NB4 (cell line): Measurements from ENCODE around the gene LCA5L.

Source experiments
- DNase-seq: peaks from one replicate; pipeline ENCODE4 v3.0.0; 2010; ENCODE audit warnings: low read depth
- H3K4me3 ChIP-seq: one replicate; pipeline ENCODE4 v1.5.1; 2011; ENCODE audit warnings: mild to moderate bottlenecking, low read depth, low read length, moderate library complexity
- MYC ChIP-seq: IDR thresholded peaks from 2 replicates; pipeline ENCODE4 v1.6.1; 2011; ENCODE audit warnings: low read depth, low read length
- POLR2A ChIP-seq: IDR thresholded peaks from 2 replicates; pipeline ENCODE4 v1.6.1; 2011; ENCODE audit warnings: mild to moderate bottlenecking; ENCODE audit not compliant: insufficient read length; ENCODE audit errors: extremely low read depth
- TF ChIP-seq, protein P1 (sequence below): IDR thresholded peaks from one replicate; pipeline ENCODE4 v1.5.1; 2012; ENCODE audit warnings: low read depth, low read length
- TF ChIP-seq, protein P2 (sequence below): IDR thresholded peaks from 2 replicates; pipeline ENCODE4 v1.6.1; 2011; ENCODE audit warnings: low read depth, low read length

LCA5L gene

DNA sequence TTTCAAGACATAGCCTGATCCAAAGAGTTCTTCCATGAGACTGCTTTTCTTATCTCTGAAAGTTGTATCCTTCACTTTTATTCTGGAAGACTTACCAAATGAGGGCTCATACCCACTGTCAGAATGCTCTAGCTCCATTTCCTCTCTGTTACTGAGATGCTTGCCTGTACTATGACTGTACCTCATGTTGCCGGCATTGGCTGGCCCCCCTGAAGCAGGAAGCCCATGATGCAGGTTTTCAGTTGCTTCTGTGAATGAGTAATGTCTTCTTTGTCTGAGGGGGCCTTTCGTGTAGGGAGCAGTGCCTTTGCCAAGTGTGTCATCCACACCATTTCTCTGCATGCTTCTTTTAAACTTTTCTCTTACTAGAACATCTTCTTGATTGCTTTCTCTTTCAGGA, 39.5 kb downstream of the LCA5L start:
- no peak for DNase-seq
- TF ChIP-seq POLR2A (no peak), MYC (no peak)
- TF ChIP-seq, protein P1, sequence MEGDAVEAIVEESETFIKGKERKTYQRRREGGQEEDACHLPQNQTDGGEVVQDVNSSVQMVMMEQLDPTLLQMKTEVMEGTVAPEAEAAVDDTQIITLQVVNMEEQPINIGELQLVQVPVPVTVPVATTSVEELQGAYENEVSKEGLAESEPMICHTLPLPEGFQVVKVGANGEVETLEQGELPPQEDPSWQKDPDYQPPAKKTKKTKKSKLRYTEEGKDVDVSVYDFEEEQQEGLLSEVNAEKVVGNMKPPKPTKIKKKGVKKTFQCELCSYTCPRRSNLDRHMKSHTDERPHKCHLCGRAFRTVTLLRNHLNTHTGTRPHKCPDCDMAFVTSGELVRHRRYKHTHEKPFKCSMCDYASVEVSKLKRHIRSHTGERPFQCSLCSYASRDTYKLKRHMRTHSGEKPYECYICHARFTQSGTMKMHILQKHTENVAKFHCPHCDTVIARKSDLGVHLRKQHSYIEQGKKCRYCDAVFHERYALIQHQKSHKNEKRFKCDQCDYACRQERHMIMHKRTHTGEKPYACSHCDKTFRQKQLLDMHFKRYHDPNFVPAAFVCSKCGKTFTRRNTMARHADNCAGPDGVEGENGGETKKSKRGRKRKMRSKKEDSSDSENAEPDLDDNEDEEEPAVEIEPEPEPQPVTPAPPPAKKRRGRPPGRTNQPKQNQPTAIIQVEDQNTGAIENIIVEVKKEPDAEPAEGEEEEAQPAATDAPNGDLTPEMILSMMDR: no peak
- TF ChIP-seq, protein P2, sequence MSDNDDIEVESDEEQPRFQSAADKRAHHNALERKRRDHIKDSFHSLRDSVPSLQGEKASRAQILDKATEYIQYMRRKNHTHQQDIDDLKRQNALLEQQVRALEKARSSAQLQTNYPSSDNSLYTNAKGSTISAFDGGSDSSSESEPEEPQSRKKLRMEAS: no peak
- no peak overlapping the region for H3K4me3 ChIP-seq

DNA sequence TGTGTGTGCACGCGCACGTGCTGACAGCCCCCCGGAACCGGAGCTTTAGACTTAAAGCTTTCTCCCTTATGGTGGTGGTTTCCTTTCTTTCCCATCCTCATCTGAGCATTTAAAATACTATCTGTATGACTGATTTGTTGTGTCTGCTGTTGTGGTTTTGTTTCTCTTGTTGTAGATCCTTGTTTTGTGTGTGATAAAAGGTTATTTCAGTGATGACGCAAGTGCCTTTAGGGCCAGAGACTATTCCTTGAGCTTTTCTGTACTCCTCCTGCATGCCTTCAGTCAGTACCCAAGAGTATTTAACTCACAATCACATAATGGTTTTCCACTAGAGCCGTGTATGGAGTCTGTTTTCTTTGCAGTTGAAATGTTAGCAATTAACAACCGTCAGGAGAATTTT, 45.4 kb downstream of the LCA5L start:
- no peak overlapping the region for H3K4me3 ChIP-seq
- DNase-seq: peak; percentile 23
- TF ChIP-seq, protein P2: no peak
- TF ChIP-seq MYC (no peak), POLR2A (no peak)
- TF ChIP-seq, protein P1: no peak

DNA sequence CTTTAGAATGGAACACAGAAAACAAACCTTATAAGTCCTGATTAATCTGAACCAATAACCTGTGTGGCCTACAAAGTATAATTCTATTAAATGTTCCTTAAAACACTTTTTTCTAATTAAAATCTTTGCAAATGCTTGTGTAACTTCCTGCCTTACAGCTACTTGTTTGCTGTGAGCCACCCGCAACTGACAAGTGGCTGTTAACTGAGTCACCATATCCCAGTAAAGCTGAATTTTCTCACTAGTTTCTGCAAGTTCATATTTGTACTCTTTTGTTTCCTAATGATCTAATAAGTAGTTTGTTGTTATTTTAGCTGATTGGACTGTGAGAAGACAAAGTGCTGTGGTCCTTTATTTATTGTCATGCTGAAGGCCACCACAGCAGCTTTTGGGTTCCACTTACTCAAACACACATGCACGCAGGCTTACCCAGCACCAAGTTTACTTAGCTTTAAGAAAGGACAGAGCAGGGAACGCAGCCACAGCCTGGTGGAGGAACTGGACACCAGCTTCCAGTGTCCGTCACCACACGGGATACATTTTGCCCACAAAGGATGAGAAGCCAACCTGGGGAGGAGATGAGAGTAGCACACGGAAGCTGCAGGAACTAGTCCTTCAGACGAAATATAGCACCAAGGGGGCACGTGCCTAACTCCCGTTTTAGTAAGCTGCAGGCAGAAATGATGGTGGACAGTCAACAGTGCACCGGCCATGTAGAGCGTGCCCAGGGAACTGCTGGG, 47.8 kb downstream of the LCA5L start:
- TF ChIP-seq, protein P1: no peak
- TF ChIP-seq POLR2A (no peak), MYC (no peak)
- TF ChIP-seq, protein P2: no peak
- H3K4me3 ChIP-seq: peak overlapping the region; percentile 7
- peak; percentile 78 for DNase-seq

DNA sequence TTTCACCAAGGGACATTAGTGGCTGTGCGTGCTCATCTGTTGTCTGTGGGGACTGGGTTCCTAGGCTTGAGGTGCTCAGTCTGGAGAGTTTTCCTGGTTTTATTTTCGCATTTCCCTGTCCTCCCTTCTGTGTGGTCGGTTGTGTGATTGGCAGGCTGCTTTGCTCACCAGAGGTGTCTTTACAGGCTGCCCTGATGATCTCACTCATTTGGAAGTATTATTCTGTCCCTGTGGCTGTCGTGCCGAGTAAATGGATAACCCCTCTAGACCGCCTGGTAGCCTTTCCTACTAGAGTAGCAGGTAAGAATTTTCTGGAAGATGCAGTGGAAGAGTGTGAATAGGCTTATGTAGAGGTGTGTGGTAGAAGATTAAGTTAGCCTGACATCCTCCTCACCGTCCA, 52.6 kb downstream of the LCA5L start:
- TF ChIP-seq POLR2A (no peak), MYC (no peak)
- TF ChIP-seq, protein P1: no peak
- TF ChIP-seq, protein P2: no peak
- no peak for DNase-seq
- no peak overlapping the region for H3K4me3 ChIP-seq

DNA sequence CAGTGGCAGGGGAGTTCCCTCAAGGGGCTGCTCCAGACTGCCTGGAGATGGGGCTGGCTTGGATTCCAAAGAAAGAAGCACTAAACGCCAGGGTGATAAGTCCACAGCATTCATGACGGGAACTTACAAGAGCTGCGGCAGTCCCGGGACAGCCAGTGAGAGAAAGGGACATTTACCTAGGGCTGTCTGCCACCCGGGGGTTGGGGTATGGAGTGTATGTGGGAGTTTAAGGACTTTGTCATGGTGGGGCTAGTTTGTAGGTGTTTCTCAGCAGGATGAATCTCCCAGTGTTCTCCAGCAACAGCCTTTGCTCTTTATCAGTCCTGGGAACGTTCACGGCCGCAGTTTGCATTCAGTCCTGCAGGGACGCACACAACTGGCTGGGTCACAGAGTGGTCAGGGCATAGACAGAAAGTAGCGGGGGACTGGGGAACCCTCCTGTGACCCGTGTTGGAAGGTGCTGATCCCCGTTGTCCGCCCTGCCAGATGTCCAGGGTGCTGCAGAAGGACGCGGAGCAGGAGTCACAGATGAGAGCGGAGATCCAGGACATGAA, 55.3 kb downstream of the LCA5L start:
- no peak overlapping the region for H3K4me3 ChIP-seq
- no peak for DNase-seq
- TF ChIP-seq POLR2A (no peak), MYC (no peak)
- TF ChIP-seq, protein P2: no peak

DNA sequence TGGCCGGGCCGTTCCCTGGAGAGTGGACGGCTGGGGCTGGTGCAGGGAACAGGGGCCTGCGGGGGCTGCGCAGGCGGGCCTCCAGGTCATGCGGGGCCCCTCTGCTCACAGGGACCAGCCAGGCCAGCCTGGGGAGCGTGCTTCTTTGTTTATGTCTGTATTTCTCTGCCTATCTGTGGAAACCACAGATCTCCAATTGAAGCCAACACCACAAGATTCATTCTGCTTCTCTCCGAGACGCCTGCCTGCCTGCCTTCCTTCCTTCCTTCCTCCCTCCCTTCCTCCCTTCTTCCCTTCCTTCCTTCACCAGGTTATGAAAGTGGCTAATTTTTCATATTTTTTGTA, 56.8 kb downstream of the LCA5L start:
- no peak overlapping the region for H3K4me3 ChIP-seq
- TF ChIP-seq MYC: no peak
- TF ChIP-seq, protein P1: no peak
- TF ChIP-seq, protein P2: no peak; the same call in 1 of the 2 replicates
- no peak for TF ChIP-seq POLR2A
- no peak for DNase-seq
